Activated naive CD8-positive, alpha-beta T cell treated with anti-CD3 and anti-CD28 coated beads, Interleukin-2, amount 50 U/mL, for 16 hours (primary cell): ENCODE results near the gene SYNDIG1L.
"Not testable (repeated sequence)": the region's sequence is repeated elsewhere in the genome, so short reads cannot be mapped to it uniquely, and the experiment has no call there.

Source experiments
- DNase-seq: peaks from one replicate; pipeline ENCODE4 v3.0.0-alpha.2; 2020; ENCODE audit warnings: low read depth, low spot score

The SYNDIG1L gene

GRCh38 chr14:74403619-74404417, 22.2 kb downstream of the SYNDIG1L start:
- DNase-seq, result no peak

GRCh38 chr14:74402401-74403251, 23.4 kb downstream of the SYNDIG1L start:
- DNase-seq, result no peak

- peak; percentile 30 for DNase-seq
Observed at GRCh38 chr14:74401504-74402241, 24.3 kb downstream of the SYNDIG1L start.

- DNase-seq, result no peak
Observed at GRCh38 chr14:74400919-74401503, 25.0 kb downstream of the SYNDIG1L start.

GRCh38 chr14:74400031-74400685, 25.9 kb downstream of the SYNDIG1L start:
- DNase-seq, result no peak

GRCh38 chr14:74395094-74395493, 30.9 kb downstream of the SYNDIG1L start:
- DNase-seq, result no peak

- DNase-seq, result no peak
Observed at GRCh38 chr14:74394549-74394948, 31.5 kb downstream of the SYNDIG1L start.

- no peak for DNase-seq
Observed at GRCh38 chr14:74392616-74393570, 33.1 kb downstream of the SYNDIG1L start.

GRCh38 chr14:74391479-74391878, 34.5 kb downstream of the SYNDIG1L start:
- DNase-seq, result no peak

GRCh38 chr14:74390505-74390904, 35.5 kb downstream of the SYNDIG1L start:
- not testable (repeated sequence) for DNase-seq

- DNase-seq, result no peak
Observed at GRCh38 chr14:74389980-74390379, 36.0 kb downstream of the SYNDIG1L start.

- no peak for DNase-seq
Observed at GRCh38 chr14:74382231-74382630, 43.8 kb downstream of the SYNDIG1L start.

- DNase-seq, result not testable (repeated sequence)
Observed at GRCh38 chr14:74381571-74381970, 44.4 kb downstream of the SYNDIG1L start.

- DNase-seq, result no peak
Observed at GRCh38 chr14:74380845-74381244, 45.2 kb downstream of the SYNDIG1L start.

- no peak for DNase-seq
Observed at GRCh38 chr14:74380172-74380571, 45.8 kb downstream of the SYNDIG1L start.

GRCh38 chr14:74377976-74378690, 47.9 kb downstream of the SYNDIG1L start:
- no peak for DNase-seq

- no peak for DNase-seq
Observed at GRCh38 chr14:74368441-74368840, 57.6 kb downstream of the SYNDIG1L start.

- DNase-seq, result no peak
Observed at GRCh38 chr14:74368026-74368425, 58.0 kb downstream of the SYNDIG1L start.

GRCh38 chr14:74364271-74364880, 61.6 kb downstream of the SYNDIG1L start:
- DNase-seq, result no peak
